Stromal cell of bone marrow (primary cell): Measurements from ENCODE around the gene NEDD4.
"Not testable (repeated sequence)": the region's sequence is repeated elsewhere in the genome, so short reads cannot be mapped to it uniquely, and the experiment has no call there.

Experiments
- DNase-seq: peaks from one replicate; pipeline ENCODE4 v3.0.0-alpha.2; 2012; ENCODE audit warnings: low read depth

NEDD4 gene

DNA sequence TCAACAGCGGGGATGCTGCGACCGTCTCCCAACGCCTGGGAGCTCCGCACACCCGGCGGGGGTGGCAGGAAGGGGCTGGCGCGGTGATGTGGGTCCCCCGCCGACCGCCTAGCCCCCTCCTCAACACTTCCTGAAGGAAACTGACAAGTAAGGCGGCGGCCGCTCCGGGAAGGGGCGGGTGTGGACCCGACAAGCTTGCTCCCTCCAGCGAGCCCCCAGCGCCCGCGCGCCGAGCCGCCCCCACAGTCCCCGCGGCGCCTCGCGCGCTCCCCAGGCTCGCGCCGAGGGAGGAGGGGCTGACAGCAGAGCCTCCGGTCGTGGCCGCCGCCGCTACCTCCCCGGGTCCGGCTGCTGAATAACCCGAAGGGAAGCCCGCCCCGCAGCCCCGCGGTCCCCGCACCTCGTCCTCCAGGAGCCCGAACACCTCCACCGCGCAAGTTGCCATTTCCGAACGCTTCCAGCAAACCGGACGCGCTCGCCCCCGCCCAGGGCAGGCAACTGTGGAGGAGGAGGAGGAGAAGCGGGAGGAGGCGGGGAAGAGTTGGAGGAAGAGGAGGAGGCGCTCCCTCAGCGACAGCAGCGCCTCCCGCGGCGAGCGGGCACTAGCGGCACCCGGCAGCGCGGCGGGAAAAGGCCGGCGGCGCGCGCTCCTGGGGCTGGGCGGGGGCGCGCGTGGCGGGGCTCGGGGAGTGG lies at the start of gene NEDD4:
Gene NEDD4, minus strand, starts transcription at position 502 of the 693 bp plus-strand sequence. Its CDS starts 57 bp downstream, at position 445.
- peak; percentile 80 for DNase-seq

DNA sequence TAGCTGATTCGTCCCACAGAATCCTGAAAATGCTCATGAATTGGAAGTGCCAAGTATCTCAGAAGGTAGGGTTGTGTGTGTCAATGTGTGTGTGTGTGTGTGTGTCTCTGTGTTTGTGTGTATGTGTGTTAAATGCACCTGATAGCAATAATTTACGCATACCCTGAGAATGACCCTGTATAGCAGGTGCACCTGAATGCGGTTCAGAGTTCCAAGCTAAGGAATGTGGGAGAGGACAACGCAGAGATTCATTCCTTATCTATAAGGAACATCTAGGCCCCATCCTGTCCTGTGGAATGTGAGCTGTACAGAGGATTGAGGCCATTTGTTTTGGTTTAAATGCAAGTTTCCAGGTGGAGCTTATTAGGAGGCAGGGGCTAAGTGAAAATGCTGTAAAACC lies 49.1 kb upstream of the NEDD4 start:
- no peak for DNase-seq

- DNase-seq = no peak
These were observed 48.6 kb upstream of the NEDD4 start for GRCh38 chr15:56042031-56042430.

DNA sequence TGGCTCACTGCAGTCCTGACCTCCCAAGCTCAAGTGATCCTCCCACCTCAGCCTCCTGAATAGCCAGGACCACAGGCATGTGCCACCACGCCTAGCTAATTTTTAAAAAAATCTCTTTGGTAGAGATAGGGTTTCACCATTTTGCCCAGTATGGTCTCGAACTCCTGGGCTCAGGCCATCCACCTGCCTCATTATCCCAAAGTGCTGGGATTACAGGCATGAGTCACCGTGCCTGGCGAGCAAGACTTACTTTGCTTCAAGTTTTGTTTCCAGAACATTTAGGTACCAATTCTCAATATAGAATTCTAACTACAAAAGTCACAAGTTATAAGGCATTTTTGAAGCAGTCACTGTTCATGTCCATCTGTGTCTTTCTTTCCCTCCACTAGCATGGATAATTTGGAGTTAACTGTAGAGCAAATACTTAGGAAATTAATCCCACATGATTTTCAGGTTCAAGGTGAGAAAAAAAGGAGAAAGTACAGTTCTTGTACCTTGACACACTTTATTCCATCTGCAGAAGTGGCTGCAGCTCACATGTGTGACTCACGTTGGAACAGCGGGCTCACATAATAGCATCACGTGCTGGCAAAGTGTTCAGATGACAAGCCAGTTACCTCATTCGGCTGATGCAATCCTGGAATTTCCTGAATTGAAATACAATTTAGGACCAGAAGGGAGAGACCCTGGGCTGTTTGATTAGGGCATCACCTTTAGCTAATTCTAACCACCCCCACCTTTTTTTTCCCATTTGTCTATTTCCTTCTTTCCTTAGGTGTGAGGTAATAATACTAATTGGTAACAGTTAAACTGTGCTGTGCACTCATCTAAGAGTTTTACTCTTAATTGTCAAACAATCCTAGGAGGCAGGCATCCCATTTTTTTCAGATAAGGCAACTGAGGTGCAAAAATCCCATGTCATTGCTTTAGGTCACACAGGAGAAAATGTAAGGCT lies 46.9 kb upstream of the NEDD4 start:
- DNase-seq = peak; percentile 90

GRCh38 chr15:56038707-56039106 lies 45.3 kb upstream of the NEDD4 start:
- no peak for DNase-seq

DNA sequence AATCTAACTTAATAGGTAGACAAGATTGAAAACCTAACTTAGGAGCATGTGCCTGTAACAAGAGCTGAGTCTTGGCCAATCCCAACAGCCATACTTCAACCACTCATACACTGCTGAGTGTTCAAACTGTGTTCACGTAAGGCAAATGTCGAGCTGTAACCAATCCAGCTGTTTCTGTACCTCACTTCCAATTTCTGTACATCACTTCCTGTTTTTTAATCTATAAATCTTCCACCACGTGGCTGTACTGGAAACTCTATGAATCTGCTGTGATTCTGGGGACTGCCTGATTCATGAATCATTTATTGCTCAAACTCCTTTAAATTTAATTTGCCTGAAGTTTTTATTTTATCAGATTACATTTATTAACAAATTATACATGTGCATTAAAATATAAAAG lies 44.6 kb upstream of the NEDD4 start:
- DNase-seq = no peak

GRCh38 chr15:56036546-56037067 lies 43.2 kb upstream of the NEDD4 start:
- no peak for DNase-seq

GRCh38 chr15:56035166-56035565 lies 41.8 kb upstream of the NEDD4 start:
- DNase-seq = no peak

- DNase-seq = no peak
These were observed 41.1 kb upstream of the NEDD4 start for GRCh38 chr15:56034514-56034913.

- no peak for DNase-seq
These were observed 39.0 kb upstream of the NEDD4 start for GRCh38 chr15:56032373-56032772.

DNA sequence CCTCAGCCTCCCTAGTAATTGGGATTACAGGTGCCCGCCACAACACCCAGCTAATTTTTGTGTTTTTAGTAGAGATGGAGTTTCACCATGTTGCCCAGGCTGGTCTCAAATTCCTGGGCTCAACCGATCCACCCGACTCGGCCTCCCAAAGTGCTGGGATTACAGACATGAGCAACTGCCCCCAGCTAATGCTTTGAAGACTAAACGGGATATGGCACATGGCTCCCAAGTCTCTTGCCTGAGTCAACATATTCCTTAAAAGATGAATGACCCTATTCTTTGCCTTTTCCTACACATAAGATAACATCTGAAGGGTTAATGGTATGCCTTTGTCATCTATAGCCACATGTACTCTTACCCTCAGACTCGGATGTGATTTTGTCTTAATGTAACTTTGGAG lies 38.4 kb upstream of the NEDD4 start:
- DNase-seq = no peak

DNA sequence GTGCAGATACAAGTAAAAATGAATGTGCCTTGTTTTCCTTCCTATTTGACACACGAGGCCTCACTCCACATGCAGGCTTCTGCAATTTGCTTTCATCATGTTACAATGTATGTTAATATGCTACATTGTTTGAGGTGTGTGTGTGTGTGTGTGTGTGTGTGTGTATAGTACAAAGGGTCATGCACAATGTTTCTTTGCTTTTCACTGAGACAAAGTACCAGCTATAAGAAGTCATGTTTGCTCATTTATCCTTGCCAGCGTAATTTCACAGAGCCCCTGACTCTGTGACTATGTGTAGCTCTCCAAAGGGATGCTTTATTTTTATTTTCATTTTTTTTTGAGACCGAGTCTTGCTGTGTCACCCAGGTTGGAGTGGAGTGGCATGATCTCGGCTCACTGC lies 38.0 kb upstream of the NEDD4 start:
- DNase-seq = no peak

- no peak for DNase-seq
These were observed 35.0 kb upstream of the NEDD4 start for GRCh38 chr15:56028430-56028829.

GRCh38 chr15:56023160-56023559 lies 29.7 kb upstream of the NEDD4 start:
- DNase-seq = not testable (repeated sequence)

- DNase-seq = no peak
These were observed 26.5 kb upstream of the NEDD4 start for GRCh38 chr15:56019819-56020486.

DNA sequence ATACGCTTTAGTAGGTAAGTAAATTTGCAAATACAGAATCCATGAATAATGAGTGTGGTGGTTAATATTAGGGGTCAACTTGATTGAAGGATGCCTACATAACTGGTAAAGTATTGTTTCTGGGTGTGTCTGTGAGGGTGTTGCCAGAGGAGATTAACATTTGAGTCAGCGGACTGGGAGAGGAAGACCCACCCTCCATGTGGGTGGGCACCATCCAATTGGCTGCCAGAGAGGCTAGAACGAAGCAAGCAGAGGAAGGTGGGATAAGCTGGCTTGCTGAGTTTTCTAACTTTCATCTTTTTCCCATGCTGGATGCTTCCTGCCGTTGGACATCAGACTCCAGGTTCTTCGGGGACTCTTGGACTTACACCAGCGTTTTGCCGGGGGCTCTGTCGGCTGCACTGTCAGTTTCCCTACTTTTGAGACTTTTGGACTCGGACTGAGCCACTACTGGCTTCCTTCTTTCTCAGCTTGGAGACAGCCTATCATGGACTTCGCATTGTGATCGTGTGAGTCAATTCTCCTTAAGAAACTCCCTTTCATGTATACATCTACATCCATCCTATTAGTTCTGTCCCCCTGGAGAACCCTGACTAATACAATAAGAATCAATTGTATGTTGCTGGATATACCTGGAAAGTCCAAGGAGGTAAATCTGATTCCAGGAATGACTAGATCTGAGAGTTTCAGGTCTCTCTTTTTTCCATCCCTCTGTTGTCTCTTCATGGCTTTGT lies 25.8 kb upstream of the NEDD4 start:
- no peak for DNase-seq

DNA sequence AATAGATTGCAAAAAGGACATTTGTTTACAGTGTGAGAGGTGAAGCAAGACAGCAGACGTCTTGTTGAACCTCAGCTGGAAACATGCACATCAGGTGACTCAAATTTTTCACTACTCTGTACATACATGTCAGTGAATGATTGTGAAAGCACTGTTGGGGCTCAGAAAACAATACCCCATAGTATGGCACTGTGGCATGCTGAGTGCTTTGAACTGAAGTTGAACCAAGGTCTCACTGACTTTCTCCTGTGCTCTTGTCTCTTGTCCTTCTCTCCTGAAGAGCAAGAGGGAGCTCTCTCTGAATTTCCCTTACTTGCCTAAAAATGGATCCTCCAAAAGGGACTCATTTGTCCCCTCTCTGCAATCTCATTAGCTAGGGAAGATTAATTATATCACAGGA lies 24.5 kb upstream of the NEDD4 start:
- no peak for DNase-seq

GRCh38 chr15:56017511-56017910 lies 24.1 kb upstream of the NEDD4 start:
- no peak for DNase-seq

DNA sequence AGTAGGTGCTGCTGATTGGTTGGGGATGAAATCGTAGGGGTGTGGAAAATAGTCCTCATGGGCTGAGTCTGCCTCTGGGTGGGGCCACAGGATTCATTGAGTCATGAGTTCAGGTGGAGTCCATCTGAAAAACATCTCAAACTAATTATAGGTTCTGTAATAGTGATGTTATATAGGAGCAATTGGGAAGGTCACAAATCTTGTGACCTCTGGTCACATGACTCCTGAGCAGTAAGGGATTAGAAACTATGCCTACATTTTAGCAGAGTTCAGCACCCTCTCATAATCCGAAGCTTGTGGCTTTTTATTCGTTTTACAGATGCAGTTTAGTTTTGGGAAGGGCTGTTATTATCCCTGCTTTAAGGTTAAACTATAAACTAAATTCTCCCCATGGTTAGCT lies 22.9 kb upstream of the NEDD4 start:
- DNase-seq = no peak

DNA sequence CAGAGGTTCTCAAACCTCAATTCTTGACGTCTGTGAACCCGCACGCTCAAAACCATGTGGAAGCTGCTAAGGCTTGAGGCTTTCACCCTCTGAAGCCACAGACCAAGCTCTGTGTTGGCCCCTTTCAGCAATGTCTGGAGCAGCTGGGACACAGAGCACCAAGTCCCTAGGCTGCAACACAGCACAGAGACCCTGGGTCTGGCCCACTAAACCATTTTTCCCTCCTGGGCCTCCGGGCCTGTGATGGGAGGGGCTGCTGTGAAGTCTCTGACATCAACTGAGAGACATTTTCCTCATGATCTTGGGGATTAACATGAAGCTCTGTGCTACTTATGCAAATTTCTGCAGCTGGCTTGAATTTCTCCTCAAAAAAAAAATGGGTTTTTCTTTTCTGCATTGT lies 21.3 kb upstream of the NEDD4 start:
- DNase-seq = no peak

GRCh38 chr15:56007053-56007452 lies 13.6 kb upstream of the NEDD4 start:
- DNase-seq = not testable (repeated sequence)

- DNase-seq = not testable (repeated sequence)
These were observed 13.0 kb upstream of the NEDD4 start for GRCh38 chr15:56006371-56006770.
